Neural cell (in vitro differentiated cells): ENCODE data around the gene SDS.

ENCODE experiments used
- EP300 ChIP-seq: fragments of 450-650 bp; conservative IDR thresholded peaks from 2 replicates; pipeline ENCODE4 v1.6.1; 2014; ENCODE audit warnings: antibody characterized with exemption, mild to moderate bottlenecking, moderate library complexity; ENCODE audit not compliant: poor library complexity, severe bottlenecking
- EZH2 ChIP-seq: fragments of 200-600, 300-800 bp; shearing (Covaris generic), sonication (generic); IDR thresholded peaks from 2 replicates; pipeline ENCODE4 v1.6.1; 2014; ENCODE audit warnings: antibody characterized with exemption, low read length, borderline replicate concordance, mild to moderate bottlenecking; ENCODE audit not compliant: insufficient read depth, poor library complexity, severe bottlenecking
- MXI1 ChIP-seq: fragments of 450-650 bp; conservative IDR thresholded peaks from 2 replicates; pipeline ENCODE4 v1.6.1; 2014; ENCODE audit warnings: antibody characterized with exemption, mild to moderate bottlenecking; ENCODE audit not compliant: poor library complexity, severe bottlenecking
- POLR2AphosphoS5 ChIP-seq: IDR thresholded peaks from 2 replicates; pipeline ENCODE4 v1.6.1; 2012
- REST ChIP-seq: IDR thresholded peaks from 2 replicates; pipeline ENCODE4 v1.6.1; 2012; ENCODE audit warnings: borderline replicate concordance
- TF ChIP-seq, protein P1 (sequence below): fragments of 450-650 bp; IDR thresholded peaks from 2 replicates; pipeline ENCODE4 v1.5.1; 2014; ENCODE audit warnings: antibody characterized with exemption, mild to moderate bottlenecking, moderate library complexity; ENCODE audit not compliant: poor library complexity, severe bottlenecking

GRCh38 chr12:113408756-113409298, 5.1 kb upstream of the SDS start:
- no peak for TF ChIP-seq EP300
- TF ChIP-seq POLR2AphosphoS5 = no peak
- TF ChIP-seq, protein P1, sequence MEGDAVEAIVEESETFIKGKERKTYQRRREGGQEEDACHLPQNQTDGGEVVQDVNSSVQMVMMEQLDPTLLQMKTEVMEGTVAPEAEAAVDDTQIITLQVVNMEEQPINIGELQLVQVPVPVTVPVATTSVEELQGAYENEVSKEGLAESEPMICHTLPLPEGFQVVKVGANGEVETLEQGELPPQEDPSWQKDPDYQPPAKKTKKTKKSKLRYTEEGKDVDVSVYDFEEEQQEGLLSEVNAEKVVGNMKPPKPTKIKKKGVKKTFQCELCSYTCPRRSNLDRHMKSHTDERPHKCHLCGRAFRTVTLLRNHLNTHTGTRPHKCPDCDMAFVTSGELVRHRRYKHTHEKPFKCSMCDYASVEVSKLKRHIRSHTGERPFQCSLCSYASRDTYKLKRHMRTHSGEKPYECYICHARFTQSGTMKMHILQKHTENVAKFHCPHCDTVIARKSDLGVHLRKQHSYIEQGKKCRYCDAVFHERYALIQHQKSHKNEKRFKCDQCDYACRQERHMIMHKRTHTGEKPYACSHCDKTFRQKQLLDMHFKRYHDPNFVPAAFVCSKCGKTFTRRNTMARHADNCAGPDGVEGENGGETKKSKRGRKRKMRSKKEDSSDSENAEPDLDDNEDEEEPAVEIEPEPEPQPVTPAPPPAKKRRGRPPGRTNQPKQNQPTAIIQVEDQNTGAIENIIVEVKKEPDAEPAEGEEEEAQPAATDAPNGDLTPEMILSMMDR = no peak
- no peak for TF ChIP-seq MXI1
- TF ChIP-seq REST = no peak
- TF ChIP-seq EZH2 = no peak
